Measurements from ENCODE around the gene KCNN3.

The KCNN3 gene

GRCh38 chr1:154747380-154747739, 122.7 kb downstream of the KCNN3 start:
- DNase-seq = no peak

- no peak for DNase-seq
Observed at GRCh38 chr1:154746622-154747299, 123.3 kb downstream of the KCNN3 start.

- no peak for DNase-seq
Observed at GRCh38 chr1:154745750-154746425, 124.2 kb downstream of the KCNN3 start.

- no peak for DNase-seq
Observed at GRCh38 chr1:154745286-154745731, 124.8 kb downstream of the KCNN3 start.

- no peak for DNase-seq
Observed at GRCh38 chr1:154744352-154745035, 125.6 kb downstream of the KCNN3 start.

GRCh38 chr1:154743526-154744036, 126.5 kb downstream of the KCNN3 start:
- no peak for DNase-seq

GRCh38 chr1:154742606-154743005, 127.5 kb downstream of the KCNN3 start:
- DNase-seq = no peak

- DNase-seq = no peak
Observed at GRCh38 chr1:154741741-154742495, 128.2 kb downstream of the KCNN3 start.

GRCh38 chr1:154741327-154741726, 128.8 kb downstream of the KCNN3 start:
- DNase-seq = no peak

- DNase-seq = no peak
Observed at GRCh38 chr1:154739654-154740053, 130.4 kb downstream of the KCNN3 start.

GRCh38 chr1:154736841-154737240, 133.2 kb downstream of the KCNN3 start:
- DNase-seq = no peak

GRCh38 chr1:154735804-154736168, 134.3 kb downstream of the KCNN3 start:
- no peak for DNase-seq

GRCh38 chr1:154735061-154735803, 134.8 kb downstream of the KCNN3 start:
- no peak for DNase-seq

GRCh38 chr1:154733621-154734020, 136.5 kb downstream of the KCNN3 start:
- no peak for DNase-seq

GRCh38 chr1:154730986-154731489, 139.0 kb downstream of the KCNN3 start:
- DNase-seq = no peak

- no peak for DNase-seq
Observed at GRCh38 chr1:154730259-154730658, 139.8 kb downstream of the KCNN3 start.

- DNase-seq = no peak
Observed at GRCh38 chr1:154729577-154729976, 140.5 kb downstream of the KCNN3 start.

- DNase-seq = no peak
Observed at GRCh38 chr1:154729031-154729442, 141.0 kb downstream of the KCNN3 start.

- DNase-seq = no peak
Observed at GRCh38 chr1:154726896-154727753, 143.0 kb downstream of the KCNN3 start.

- no peak for DNase-seq
Observed at GRCh38 chr1:154726443-154726842, 143.6 kb downstream of the KCNN3 start.

- no peak for DNase-seq
Observed at GRCh38 chr1:154725865-154726264, 144.2 kb downstream of the KCNN3 start.

Measured in NCI-H1930 (cell line).